Measurements from ENCODE around the gene CLIP1.
"Not testable (repeated sequence)": the region's sequence is repeated elsewhere in the genome, so short reads cannot be mapped to it uniquely, and the experiment has no call there.

Gene CLIP1

DNA sequence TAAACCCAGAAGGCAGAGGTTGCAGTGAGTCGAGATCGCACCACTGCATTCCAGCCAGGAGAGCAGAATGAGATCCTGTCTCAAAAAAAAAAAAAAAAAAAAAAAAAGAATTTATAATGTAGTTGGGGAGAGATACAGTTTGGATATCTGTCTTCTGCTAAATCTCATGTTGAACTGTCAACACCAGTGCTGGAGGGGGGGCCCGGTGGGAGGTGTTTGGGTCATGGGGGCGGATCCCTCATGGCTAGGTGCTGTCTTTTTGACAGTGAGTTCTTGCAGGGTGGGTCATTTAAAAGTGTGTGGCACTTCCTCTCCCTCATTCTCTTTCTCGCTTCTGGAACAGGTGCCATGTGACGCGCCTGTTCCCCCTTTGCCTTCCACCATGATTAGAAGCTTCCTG, 32.8 kb downstream of the CLIP1 start:
- H3K27ac ChIP-seq (ENCODE audit: low read length) = no peak overlapping the region
- no peaks in the 10 kb centered on the region for H3K36me3 ChIP-seq (ENCODE audit: control insufficient read depth, low read depth, low read length)
- H3K27me3 ChIP-seq (ENCODE audit: control insufficient read depth, insufficient read depth, low read length) = no peaks in the 10 kb centered on the region
- peaks cover 17% of the 10 kb centered on the region for H3K4me1 ChIP-seq (ENCODE audit: control insufficient read depth, low read depth, low read length)
- H3K9ac ChIP-seq (ENCODE audit: low read length) = no peak overlapping the region
- H3K9me3 ChIP-seq (ENCODE audit: control insufficient read depth, low read depth, low read length) = no peaks in the 10 kb centered on the region
- H3K4me3 ChIP-seq (ENCODE audit: low read length) = no peak overlapping the region

DNA sequence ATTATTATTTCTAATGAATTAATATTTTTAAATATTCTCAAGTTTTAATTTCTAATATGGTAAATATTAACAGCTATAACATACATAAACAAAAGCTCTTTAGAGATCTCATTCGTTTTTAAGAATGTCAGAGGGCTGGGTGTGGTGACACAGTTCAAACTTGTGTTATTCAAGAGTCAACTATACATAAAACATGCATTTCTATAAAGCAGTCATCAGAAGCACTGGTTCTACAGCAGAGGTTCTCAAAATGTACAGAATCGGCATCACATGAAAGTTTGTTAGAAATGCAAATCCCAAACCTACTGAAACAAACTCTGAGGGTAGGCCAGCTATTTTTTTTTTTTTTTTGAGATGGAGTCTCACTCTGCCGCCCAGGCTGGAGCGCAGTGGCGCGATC, 34.6 kb downstream of the CLIP1 start:
- Histone ChIP-seq H3K36me3 (ENCODE audit: control insufficient read depth, low read depth, low read length) (no peaks in the 10 kb centered on the region), H3K4me3 (ENCODE audit: low read length) (no peak overlapping the region), H3K9ac (ENCODE audit: low read length) (no peak overlapping the region), H3K4me1 (ENCODE audit: control insufficient read depth, low read depth, low read length) (peaks cover 17% of the 10 kb centered on the region), H3K27ac (ENCODE audit: low read length) (no peak overlapping the region), H3K9me3 (ENCODE audit: control insufficient read depth, low read depth, low read length) (no peaks in the 10 kb centered on the region), H3K27me3 (ENCODE audit: control insufficient read depth, insufficient read depth, low read length) (no peaks in the 10 kb centered on the region)

DNA sequence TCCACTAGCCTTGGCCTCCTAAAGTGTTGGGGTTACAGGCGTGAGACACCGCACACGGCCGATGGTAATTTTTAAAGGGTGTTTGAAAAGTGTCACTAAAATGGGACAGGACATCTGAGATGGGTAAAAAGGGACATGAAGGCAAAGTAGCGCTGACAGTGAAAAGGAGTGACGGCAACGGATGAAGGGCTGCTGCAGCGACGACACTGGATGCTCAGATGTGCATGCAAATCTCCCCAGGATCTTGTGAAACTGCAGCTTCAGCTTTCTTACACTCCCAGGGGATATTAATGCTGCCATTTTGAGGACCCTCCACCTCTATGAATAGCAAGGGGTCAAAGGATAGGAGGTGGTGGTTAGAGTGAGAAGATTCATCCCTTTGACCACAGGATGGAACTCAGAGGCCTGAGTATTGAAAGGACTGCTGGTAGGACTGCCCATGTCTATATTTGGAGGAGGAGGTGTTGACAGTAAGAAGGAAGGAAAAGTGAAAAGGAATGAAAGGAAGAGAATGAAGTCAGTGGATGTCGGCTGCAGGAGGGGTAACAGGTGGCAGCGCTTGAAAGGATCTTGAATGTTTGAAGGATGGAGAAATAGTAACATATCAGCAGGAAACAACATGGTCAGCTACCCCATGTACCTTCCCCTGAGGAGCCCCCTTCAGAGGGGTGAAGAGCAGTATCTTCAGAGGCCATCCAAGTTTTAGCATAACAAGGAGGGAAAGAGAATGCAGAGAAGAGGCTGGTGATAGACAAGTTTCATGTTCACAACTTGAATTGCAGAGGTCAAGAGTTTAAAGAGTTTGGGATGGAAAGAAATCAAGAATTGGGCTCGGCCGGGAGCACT, 37.1 kb downstream of the CLIP1 start:
- H3K36me3 ChIP-seq (ENCODE audit: control insufficient read depth, low read depth, low read length) = no peaks in the 10 kb centered on the region
- no peak overlapping the region for H3K27ac ChIP-seq (ENCODE audit: low read length)
- no peaks in the 10 kb centered on the region for H3K9me3 ChIP-seq (ENCODE audit: control insufficient read depth, low read depth, low read length)
- H3K27me3 ChIP-seq (ENCODE audit: control insufficient read depth, insufficient read depth, low read length) = no peaks in the 10 kb centered on the region
- no peak overlapping the region for H3K9ac ChIP-seq (ENCODE audit: low read length)
- peaks cover 17% of the 10 kb centered on the region for H3K4me1 ChIP-seq (ENCODE audit: control insufficient read depth, low read depth, low read length)
- no peak overlapping the region for H3K4me3 ChIP-seq (ENCODE audit: low read length)

DNA sequence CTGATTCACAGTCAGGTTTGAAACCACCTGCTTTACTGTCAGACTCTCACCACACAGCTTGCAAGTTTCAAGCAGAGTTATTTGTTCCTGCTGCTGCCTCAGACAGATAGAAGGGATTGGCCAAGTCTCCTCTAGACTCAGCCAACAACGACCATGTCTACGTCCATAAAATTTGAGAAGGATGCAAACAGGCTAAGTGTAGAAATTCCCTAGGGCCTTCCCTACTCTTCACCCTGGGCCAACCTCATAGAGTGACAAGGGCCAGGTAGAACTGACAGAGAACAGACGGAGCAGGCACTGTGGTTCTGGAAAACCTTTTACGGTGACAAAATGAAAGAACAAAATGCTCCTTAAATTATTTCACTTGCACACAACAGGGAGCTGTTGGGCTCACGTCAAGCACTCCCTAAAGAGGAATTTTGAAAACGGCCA, 39.5 kb downstream of the CLIP1 start:
- Histone ChIP-seq H3K36me3 (ENCODE audit: control insufficient read depth, low read depth, low read length) (no peaks in the 10 kb centered on the region), H3K9me3 (ENCODE audit: control insufficient read depth, low read depth, low read length) (no peaks in the 10 kb centered on the region)

DNA sequence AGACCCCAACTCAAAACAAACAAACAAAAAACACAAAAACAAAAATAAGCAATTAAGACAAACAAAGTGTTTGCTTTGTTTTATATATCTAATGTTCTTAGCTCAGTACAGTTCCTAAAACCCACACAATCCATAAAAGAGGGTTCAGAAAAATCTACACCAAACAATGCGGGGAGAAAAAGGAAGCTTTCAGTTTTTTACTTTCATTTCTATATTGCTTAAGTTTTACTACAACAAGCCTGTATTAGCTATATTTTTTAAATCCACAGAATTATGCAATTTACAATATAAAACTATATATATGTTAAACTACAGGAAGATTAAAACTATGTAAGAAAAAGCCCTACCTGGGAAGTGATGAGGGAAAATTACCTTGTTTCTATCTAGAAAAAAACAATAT, 41.4 kb downstream of the CLIP1 start:
- Histone ChIP-seq H3K9me3 (ENCODE audit: control insufficient read depth, low read depth, low read length) (no peaks in the 10 kb centered on the region), H3K9ac (ENCODE audit: low read length) (no peak overlapping the region), H3K36me3 (ENCODE audit: control insufficient read depth, low read depth, low read length) (peaks cover 5% of the 10 kb centered on the region), H3K4me3 (ENCODE audit: low read length) (no peak overlapping the region), H3K4me1 (ENCODE audit: control insufficient read depth, low read depth, low read length) (peaks cover 11% of the 10 kb centered on the region), H3K27me3 (ENCODE audit: control insufficient read depth, insufficient read depth, low read length) (no peaks in the 10 kb centered on the region), H3K27ac (ENCODE audit: low read length) (no peak overlapping the region)

More for the DNA sequence above, 39.5 kb downstream of the CLIP1 start:
- no peaks in the 10 kb centered on the region for H3K27me3 ChIP-seq (ENCODE audit: control insufficient read depth, insufficient read depth, low read length)
- no peak overlapping the region for H3K9ac ChIP-seq (ENCODE audit: low read length)
- H3K4me3 ChIP-seq (ENCODE audit: low read length) = no peak overlapping the region
- H3K4me1 ChIP-seq (ENCODE audit: control insufficient read depth, low read depth, low read length) = peaks cover 17% of the 10 kb centered on the region
- no peak overlapping the region for H3K27ac ChIP-seq (ENCODE audit: low read length)

DNA sequence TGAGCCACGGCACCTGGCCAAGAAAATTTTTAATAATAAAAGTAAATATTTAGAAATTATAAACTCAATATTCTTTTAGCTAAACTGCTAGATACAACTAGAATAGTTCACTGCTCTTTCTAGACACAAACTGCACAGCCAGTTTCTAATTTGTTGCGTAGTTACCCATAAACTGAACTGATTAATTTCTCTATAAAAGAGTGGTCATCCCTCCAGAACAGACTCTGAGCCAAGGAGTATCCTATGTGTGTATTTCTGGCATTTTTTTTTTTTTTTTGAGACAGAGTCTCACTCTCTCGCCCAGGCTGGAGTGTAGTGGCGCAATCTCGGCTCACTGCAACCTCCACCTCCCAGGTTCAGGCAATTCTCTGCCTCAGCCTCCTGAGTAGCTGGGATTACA, 45.7 kb downstream of the CLIP1 start:
- H3K9me3 ChIP-seq (ENCODE audit: control insufficient read depth, low read depth, low read length); H3K27me3 ChIP-seq (ENCODE audit: control insufficient read depth, insufficient read depth, low read length); H3K27ac ChIP-seq (ENCODE audit: low read length); H3K4me3 ChIP-seq (ENCODE audit: low read length); H3K36me3 ChIP-seq (ENCODE audit: control insufficient read depth, low read depth, low read length); H3K9ac ChIP-seq (ENCODE audit: low read length); H3K4me1 ChIP-seq (ENCODE audit: control insufficient read depth, low read depth, low read length): not testable (repeated sequence)

DNA sequence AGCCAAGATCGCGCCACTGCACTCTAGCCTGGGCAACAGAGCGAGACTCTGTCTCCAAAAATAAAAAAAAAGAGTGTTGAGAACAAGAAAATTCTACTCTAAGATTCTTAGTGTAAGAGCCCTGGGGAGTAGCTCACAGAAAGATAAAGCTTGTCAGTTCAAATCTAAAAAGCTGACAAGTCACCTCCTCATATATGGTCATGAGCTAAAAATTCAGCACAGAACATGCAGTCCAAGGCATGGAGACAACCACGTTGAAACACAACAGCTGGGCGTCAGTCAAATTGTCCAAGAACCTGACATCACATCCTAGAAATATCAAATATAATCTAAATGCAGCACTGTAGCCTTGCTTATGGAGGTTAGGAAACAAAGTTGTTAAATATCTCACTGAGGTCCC, 47.8 kb downstream of the CLIP1 start:
- no peaks in the 10 kb centered on the region for H3K27me3 ChIP-seq (ENCODE audit: control insufficient read depth, insufficient read depth, low read length)
- peaks cover 5% of the 10 kb centered on the region for H3K36me3 ChIP-seq (ENCODE audit: control insufficient read depth, low read depth, low read length)
- H3K4me1 ChIP-seq (ENCODE audit: control insufficient read depth, low read depth, low read length) = no peaks in the 10 kb centered on the region
- no peak overlapping the region for H3K27ac ChIP-seq (ENCODE audit: low read length)
- H3K9ac ChIP-seq (ENCODE audit: low read length) = no peak overlapping the region
- no peak overlapping the region for H3K4me3 ChIP-seq (ENCODE audit: low read length)
- no peaks in the 10 kb centered on the region for H3K9me3 ChIP-seq (ENCODE audit: control insufficient read depth, low read depth, low read length)

DNA sequence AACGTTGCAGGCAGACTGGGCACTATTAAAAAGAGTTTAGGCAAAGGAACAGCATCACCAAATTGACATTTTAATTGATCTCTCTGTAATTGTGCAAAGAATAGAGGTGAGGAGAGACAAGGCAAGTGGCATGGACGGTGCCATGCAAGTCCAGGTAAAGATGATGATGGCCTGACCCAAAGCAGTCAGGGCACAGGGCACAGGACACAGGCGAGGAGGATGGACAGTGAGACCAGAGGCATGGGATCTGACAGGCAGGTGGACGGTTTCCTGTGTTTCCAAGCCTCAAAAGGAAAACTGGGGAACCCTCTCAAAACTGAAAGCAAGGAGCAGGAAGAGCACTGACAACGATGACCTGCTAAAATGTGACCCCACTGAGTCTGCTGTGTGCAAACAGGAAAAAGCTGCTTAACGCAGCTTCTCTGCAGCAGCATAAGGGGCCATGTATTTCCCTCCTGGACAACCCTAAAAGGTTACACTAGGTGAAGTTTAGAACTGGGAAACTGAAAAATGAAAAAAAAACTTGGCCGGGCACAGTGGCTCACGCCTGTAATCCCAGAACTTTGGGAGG, 50.9 kb downstream of the CLIP1 start:
- H3K9ac ChIP-seq (ENCODE audit: low read length) = no peak overlapping the region
- no peaks in the 10 kb centered on the region for H3K9me3 ChIP-seq (ENCODE audit: control insufficient read depth, low read depth, low read length)
- no peaks in the 10 kb centered on the region for H3K36me3 ChIP-seq (ENCODE audit: control insufficient read depth, low read depth, low read length)
- H3K4me1 ChIP-seq (ENCODE audit: control insufficient read depth, low read depth, low read length) = peaks cover 9% of the 10 kb centered on the region
- no peak overlapping the region for H3K27ac ChIP-seq (ENCODE audit: low read length)
- no peak overlapping the region for H3K4me3 ChIP-seq (ENCODE audit: low read length)
- H3K27me3 ChIP-seq (ENCODE audit: control insufficient read depth, insufficient read depth, low read length) = no peaks in the 10 kb centered on the region

DNA sequence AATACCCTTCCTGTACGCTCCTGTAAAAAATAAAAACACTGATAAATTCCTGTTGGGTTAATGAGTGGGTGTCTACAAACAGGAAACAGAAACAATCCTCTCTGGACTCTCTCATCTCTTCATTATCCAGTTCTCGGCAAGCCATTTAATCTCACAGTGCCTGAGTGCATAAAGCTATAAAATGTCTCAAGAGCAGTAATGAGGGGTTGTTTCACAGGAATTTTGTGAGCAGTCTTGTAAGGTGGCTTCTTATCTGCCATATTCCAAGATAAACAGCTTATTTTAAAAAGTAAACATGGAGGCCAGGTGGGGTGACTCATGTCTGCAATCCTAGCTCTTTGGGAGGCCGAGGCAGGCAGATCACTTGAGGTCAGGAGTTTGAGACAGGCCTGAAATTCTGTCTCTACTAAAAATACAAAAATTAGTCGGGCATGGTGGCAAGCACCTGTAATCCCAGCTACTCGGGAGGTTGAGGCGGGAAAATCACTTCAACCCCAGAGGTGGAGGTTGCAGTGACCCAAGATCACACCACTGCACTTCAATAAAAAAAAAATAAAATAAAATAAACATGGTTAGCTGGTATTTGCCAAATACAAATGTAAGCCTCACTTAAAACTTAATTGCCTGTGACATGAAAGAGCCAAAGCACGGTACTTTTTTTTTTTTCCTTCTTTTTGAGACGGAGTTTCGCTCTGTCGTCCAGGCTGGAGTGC, 54.0 kb downstream of the CLIP1 start:
- no peaks in the 10 kb centered on the region for H3K36me3 ChIP-seq (ENCODE audit: control insufficient read depth, low read depth, low read length)
- no peak overlapping the region for H3K4me3 ChIP-seq (ENCODE audit: low read length)
- H3K9me3 ChIP-seq (ENCODE audit: control insufficient read depth, low read depth, low read length) = no peaks in the 10 kb centered on the region
- peak overlapping the region; percentile 10 for H3K27ac ChIP-seq (ENCODE audit: low read length)
- H3K4me1 ChIP-seq (ENCODE audit: control insufficient read depth, low read depth, low read length) = peaks cover 10% of the 10 kb centered on the region
- no peak overlapping the region for H3K9ac ChIP-seq (ENCODE audit: low read length)
- no peaks in the 10 kb centered on the region for H3K27me3 ChIP-seq (ENCODE audit: control insufficient read depth, insufficient read depth, low read length)

DNA sequence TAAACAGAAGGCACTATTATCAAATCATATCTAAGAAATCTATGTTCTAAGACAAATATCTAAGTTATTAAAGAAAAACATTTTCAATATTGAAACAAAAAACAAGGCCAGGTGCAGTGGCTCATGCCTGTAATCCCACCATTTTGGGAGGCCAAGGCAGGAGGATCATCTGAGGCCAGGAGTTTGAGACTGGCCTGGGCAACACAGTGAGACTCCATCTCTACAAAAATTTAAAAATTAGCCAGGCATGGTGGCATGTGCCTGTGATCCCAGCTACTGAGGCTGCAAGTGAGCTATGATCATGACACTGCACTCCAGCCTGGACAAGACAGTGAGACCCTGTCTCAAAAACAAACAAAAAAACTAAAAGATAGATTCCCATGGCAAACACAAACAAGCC, 54.8 kb downstream of the CLIP1 start:
- not testable (repeated sequence) for H3K9me3 ChIP-seq (ENCODE audit: control insufficient read depth, low read depth, low read length); H3K36me3 ChIP-seq (ENCODE audit: control insufficient read depth, low read depth, low read length); H3K4me3 ChIP-seq (ENCODE audit: low read length); H3K27me3 ChIP-seq (ENCODE audit: control insufficient read depth, insufficient read depth, low read length)
- Histone ChIP-seq H3K27ac (ENCODE audit: low read length) (peak overlapping the region; percentile 35), H3K4me1 (ENCODE audit: control insufficient read depth, low read depth, low read length) (peaks cover 10% of the 10 kb centered on the region), H3K9ac (ENCODE audit: low read length) (peak overlapping the region; percentile 46)

DNA sequence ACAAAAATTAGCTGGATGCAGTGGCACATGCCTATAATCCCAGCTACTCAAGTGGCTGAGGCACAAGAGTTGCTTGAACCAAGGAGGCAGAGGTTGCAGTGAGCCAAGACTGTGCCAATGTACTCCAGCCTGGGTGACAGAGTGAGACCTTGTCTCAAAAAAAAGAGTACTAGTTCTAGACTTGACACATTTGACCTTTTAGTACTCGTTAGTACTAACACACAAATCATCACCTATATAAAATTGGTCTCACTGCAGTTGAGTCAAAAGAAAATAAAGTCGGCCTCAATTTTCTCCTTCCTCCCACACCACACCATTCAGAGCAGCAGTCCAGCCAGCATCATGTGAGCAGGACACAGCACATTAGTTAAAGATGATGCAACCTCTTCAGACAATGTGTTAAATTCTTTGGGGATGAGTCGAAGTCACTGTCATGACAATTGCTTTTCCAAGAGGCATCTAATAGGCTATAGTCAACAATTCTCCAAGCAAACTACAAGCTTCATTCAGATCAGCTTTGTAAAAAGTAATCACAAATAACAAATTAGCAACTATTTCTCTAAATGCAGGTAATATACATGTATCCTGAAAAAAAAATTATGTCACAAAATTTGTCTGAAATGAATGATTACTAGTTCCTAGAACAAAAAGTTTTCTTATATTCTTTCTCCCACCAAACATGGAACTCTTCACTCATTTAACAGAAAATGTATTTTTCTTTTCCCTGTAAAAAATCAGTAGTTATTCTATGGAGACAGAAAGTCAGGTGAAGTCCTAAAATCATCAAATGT, 55.6 kb downstream of the CLIP1 start:
- H3K9ac ChIP-seq (ENCODE audit: low read length) = peak overlapping the region; percentile 46
- H3K27ac ChIP-seq (ENCODE audit: low read length) = peak overlapping the region; percentile 65
- no peaks in the 10 kb centered on the region for H3K9me3 ChIP-seq (ENCODE audit: control insufficient read depth, low read depth, low read length)
- peaks cover 10% of the 10 kb centered on the region for H3K4me1 ChIP-seq (ENCODE audit: control insufficient read depth, low read depth, low read length)
- no peaks in the 10 kb centered on the region for H3K36me3 ChIP-seq (ENCODE audit: control insufficient read depth, low read depth, low read length)
- H3K4me3 ChIP-seq (ENCODE audit: low read length) = no peak overlapping the region
- H3K27me3 ChIP-seq (ENCODE audit: control insufficient read depth, insufficient read depth, low read length) = no peaks in the 10 kb centered on the region

Measured in iPS-18a (cell line).